ENCODE results near the gene TMEM255A.

Gene TMEM255A

DNA sequence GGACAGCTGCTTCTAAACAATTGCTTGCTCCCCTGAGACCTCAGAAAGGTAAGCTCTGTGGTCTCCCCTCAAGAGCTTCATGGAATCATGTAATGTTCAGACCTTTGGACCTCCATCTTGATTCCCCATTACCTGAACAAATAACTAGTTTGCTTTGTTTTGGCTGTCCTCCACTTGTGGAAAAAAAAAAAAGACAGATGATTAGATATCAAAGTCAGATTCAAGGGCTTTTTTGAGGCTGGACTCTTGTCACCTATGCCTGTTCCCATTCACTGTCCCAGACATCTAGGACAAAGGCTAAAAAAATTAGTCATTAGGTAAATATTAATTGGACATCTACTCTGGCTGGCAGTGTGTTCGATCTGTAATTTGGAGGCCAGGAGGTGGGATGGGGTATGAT lies 13.3 kb downstream of the TMEM255A start:
- no peak for DNase-seq (ENCODE audit: extremely low read depth, low read depth)
- TF ChIP-seq, protein P1, sequence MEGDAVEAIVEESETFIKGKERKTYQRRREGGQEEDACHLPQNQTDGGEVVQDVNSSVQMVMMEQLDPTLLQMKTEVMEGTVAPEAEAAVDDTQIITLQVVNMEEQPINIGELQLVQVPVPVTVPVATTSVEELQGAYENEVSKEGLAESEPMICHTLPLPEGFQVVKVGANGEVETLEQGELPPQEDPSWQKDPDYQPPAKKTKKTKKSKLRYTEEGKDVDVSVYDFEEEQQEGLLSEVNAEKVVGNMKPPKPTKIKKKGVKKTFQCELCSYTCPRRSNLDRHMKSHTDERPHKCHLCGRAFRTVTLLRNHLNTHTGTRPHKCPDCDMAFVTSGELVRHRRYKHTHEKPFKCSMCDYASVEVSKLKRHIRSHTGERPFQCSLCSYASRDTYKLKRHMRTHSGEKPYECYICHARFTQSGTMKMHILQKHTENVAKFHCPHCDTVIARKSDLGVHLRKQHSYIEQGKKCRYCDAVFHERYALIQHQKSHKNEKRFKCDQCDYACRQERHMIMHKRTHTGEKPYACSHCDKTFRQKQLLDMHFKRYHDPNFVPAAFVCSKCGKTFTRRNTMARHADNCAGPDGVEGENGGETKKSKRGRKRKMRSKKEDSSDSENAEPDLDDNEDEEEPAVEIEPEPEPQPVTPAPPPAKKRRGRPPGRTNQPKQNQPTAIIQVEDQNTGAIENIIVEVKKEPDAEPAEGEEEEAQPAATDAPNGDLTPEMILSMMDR (IDR thresholded peaks at IDR 0.05; ENCODE audit: low read depth, low read length) = no peak

- TF ChIP-seq, protein P1 (IDR thresholded peaks at IDR 0.05; ENCODE audit: low read depth, low read length) = no peak
- DNase-seq (ENCODE audit: extremely low read depth, low read depth) = no peak
Measured at GRCh38 chrX:120294651-120295050, 16.6 kb downstream of the TMEM255A start.

- no peak for DNase-seq (ENCODE audit: extremely low read depth, low read depth)
- TF ChIP-seq, protein P1 (IDR thresholded peaks at IDR 0.05; ENCODE audit: low read depth, low read length) = no peak
Measured at GRCh38 chrX:120293015-120293414, 18.2 kb downstream of the TMEM255A start.

DNA sequence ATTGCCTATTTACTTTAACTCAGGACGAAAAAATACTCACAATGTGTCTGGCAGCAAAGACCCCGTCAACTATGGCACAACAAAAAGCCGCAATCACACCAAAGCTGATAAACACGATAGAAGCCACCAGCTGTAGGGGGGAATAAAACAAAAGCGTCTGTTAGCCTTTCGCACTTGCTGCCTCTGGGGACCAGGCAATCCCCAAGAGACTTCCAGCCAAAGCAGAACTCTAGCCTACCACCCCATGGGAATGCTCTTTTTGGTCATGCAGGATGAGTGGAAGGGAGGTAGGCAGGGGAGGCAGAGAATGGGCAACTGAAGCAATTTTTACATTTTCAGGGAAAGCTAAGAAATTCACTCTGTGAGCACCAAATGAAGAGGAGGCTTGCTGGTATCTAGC lies 20.1 kb downstream of the TMEM255A start:
- no peak for DNase-seq (ENCODE audit: extremely low read depth, low read depth)
- TF ChIP-seq, protein P1 (IDR thresholded peaks at IDR 0.05; ENCODE audit: low read depth, low read length) = no peak

DNA sequence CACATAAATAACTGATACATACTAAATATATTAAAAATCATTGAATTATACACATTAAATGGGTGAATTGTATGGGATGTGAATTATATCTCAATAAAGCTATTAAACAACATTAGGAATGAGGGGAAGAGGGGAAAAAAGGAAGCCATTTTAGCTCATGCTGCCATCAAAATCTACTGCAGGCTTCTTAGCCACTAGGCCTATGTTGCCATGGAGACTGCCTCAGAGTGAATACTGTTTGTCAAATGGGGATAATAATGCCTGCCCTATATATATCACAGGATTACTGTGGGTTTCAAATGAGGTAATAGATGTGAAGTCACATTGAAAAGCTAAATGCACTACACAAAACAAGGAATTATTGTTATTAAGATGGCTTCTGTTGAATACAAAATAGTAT lies 21.2 kb downstream of the TMEM255A start:
- TF ChIP-seq, protein P1 (IDR thresholded peaks at IDR 0.05; ENCODE audit: low read depth, low read length) = no peak
- no peak for DNase-seq (ENCODE audit: extremely low read depth, low read depth)

GRCh38 chrX:120287513-120288112 lies 23.6 kb downstream of the TMEM255A start:
- TF ChIP-seq, protein P1 (IDR thresholded peaks at IDR 0.05; ENCODE audit: low read depth, low read length) = no peak
- DNase-seq (ENCODE audit: extremely low read depth, low read depth) = no peak

- no peak for DNase-seq (ENCODE audit: extremely low read depth, low read depth)
- TF ChIP-seq, protein P1 (IDR thresholded peaks at IDR 0.05; ENCODE audit: low read depth, low read length) = no peak
Measured at GRCh38 chrX:120286733-120287512, 24.3 kb downstream of the TMEM255A start.

Measured in AG09319 (cell line).